ENCODE data around the gene TBX2. TPM values are rescaled to one million over a fixed set of nuclear protein-coding genes. Genes with fewer than 3 reads are reported as not detected.

TBX2 gene
- total and polyA plus RNA-seq, 2 of the 4 experiments (the other 2 are of a cell fraction) = 20.1 to 64.1 TPM

GRCh38 chr17:61362852-61363600 lies 36.6 kb upstream of the TBX2 start:
- dilution Hi-C loops (cut with HindIII; ENCODE audit: low sequenced_read_pairs, unreplicated experiment) = no loop called here
- Histone ChIP-seq H2BK20ac (ENCODE audit: low read depth, low read length) (no peak overlapping the region), H3K9me3 (ENCODE audit: control insufficient read depth, insufficient read depth, low read length) (peaks cover 4% of the 10 kb centered on the region; the same call in 1 of the 2 replicates), H3K23ac (ENCODE audit: low read depth, low read length) (no peak overlapping the region), H2AK5ac (ENCODE audit: low read depth, low read length) (no peak overlapping the region), H3K27ac (ENCODE audit: insufficient read depth, low read length) (no peak overlapping the region), H3K4me2 (ENCODE audit: low read depth, low read length) (no peak overlapping the region), H4K8ac (ENCODE audit: low read depth in 2 of 2, low read length in 2 of 2) (no peak overlapping the region), H2BK15ac (ENCODE audit: low read depth, low read length) (no peak overlapping the region), H4K91ac (ENCODE audit: insufficient read depth, low read depth, low read length) (no peak overlapping the region), H2BK120ac (ENCODE audit: low read depth, low read length) (no peak overlapping the region), H2AK9ac (replicated peaks; ENCODE audit: low read depth, low read length, poor library complexity) (no peak overlapping the region), H3K9ac (ENCODE audit: low read depth, low read length) (no peak overlapping the region), H3K36me3 (ENCODE audit: control insufficient read depth, insufficient read depth, low read length) (no peaks in the 10 kb centered on the region), H3K14ac (replicated peaks; ENCODE audit: low read depth, low read length) (no peak overlapping the region), H3K56ac (ENCODE audit: extremely low read depth, insufficient read depth, low read length) (no peak overlapping the region), H3K18ac (ENCODE audit: low read depth, low read length) (no peak overlapping the region), H4K5ac (ENCODE audit: low read depth, low read length) (no peak overlapping the region), H2AFZ (replicated peaks; ENCODE audit: low read length, poor library complexity) (no peak overlapping the region), H3K27me3 (ENCODE audit: control insufficient read depth, insufficient read depth, low read length) (no peaks in the 10 kb centered on the region), H3K4me3 (ENCODE audit: insufficient read depth, low read depth, low read length) (no peak overlapping the region), H2BK5ac (ENCODE audit: low read depth, low read length, poor library complexity, severe bottlenecking) (no peak overlapping the region), H4K20me1 (ENCODE audit: insufficient read depth, low read length) (no peaks in the 10 kb centered on the region), H3K79me1 (ENCODE audit: low read depth in 1 of 2, low read length in 2 of 2) (no peaks in the 10 kb centered on the region), H3K4me1 (ENCODE audit: control insufficient read depth, insufficient read depth, low read length) (peaks cover 5% of the 10 kb centered on the region), H3K9me1 (ENCODE audit: insufficient read depth, low read length) (peaks cover 5% of the 10 kb centered on the region; the same call in 1 of the 2 replicates), H3K4ac (ENCODE audit: low read depth, low read length) (no peak overlapping the region)
- WGBS, 2 experiments (ENCODE audit: extremely low coverage in 2 of 2, insufficient read length in 1 of 2) = 100% methylated on average over 2 of the region's 9 CpGs; no CpG with 5 or more reads in 1 of the 2 experiments
- DNase-seq (no peak), ATAC-seq (ENCODE audit: low read depth) (no peak)
- in situ Hi-C loops (cut with MboI; ENCODE audit: low sequenced_read_pairs) = no loop called here
- no TSS peak for BruUV-seq (replicated peaks)
- ChIA-PET POLR2A (ENCODE audit: unreplicated experiment) (interaction anchor here (0.6 kb wide), 1 partner anchor 145 kb away, joined by 3 read pairs; no protein-coding TSS in a partner anchor), CTCF (no interaction called here)
- TF ChIP-seq RAD21 (IDR thresholded peaks at IDR 0.05; ENCODE audit: low read length) = no peak
- no peak for TF ChIP-seq MAZ (IDR thresholded peaks at IDR 0.05; ENCODE audit: borderline replicate concordance, low read depth, low read length)
- TF ChIP-seq CHD1 (IDR thresholded peaks at IDR 0.05; ENCODE audit: low read depth, low read length) = no peak
- TF ChIP-seq RFX5 (IDR thresholded peaks at IDR 0.05; ENCODE audit: low read depth, low read length) = no peak
- no peak for TF ChIP-seq FOS (IDR thresholded peaks at IDR 0.05; ENCODE audit: low read depth, low read length)
- no peak for TF ChIP-seq NFE2L2 (IDR thresholded peaks at IDR 0.05; ENCODE audit: low read depth, low read length)
- no peak for TF ChIP-seq ELK1 (IDR thresholded peaks at IDR 0.05; ENCODE audit: borderline replicate concordance, low read depth, low read length)
- TF ChIP-seq MAFK (IDR thresholded peaks at IDR 0.05; ENCODE audit: low read depth, low read length) = no peak
- no peak for TF ChIP-seq BHLHE40 (IDR thresholded peaks at IDR 0.05; ENCODE audit: low read depth, low read length)
- TF ChIP-seq CTCF (conservative IDR thresholded peaks at IDR 0.05; ENCODE audit: low read depth, low read length) = no peak
- no peak for TF ChIP-seq POLR2A (IDR thresholded peaks at IDR 0.05; ENCODE audit: low read depth, low read length)
- TF ChIP-seq SMC3 (IDR thresholded peaks at IDR 0.05; ENCODE audit: low read depth, low read length) = no peak
- intact Hi-C loops (cut with micrococcal nuclease) = no loop called here
